ENCODE data around the gene MYO9A. TPM values are rescaled to one million over a fixed set of nuclear protein-coding genes. Genes with fewer than 3 reads are reported as not detected.
"Not testable (repeated sequence)": the region's sequence is repeated elsewhere in the genome, so short reads cannot be mapped to it uniquely, and the experiment has no call there.

Gene MYO9A
- total RNA-seq, 1 experiment from 2014 or later: 6.7 TPM

- DNase-seq (ENCODE audit: low read depth): no peak
These were observed 243.7 kb downstream of the MYO9A start for GRCh38 chr15:71874245-71874644.

DNA sequence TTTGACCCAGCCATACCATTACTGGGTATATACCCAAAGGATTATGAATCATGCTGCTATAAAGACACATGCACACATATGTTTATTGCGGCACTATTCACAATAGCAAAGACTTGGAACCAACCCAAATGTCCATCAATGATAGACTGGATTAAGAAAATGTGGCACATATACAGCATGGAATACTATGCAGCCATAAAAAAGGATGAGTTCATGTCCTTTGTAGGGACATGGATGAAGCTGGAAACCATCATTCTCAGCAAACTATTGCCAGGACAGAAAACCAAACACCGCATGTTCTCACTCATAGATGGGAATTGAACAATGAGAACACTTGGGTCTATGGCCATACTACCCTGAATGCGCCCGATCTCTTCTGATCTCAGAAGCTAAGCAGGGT, 259.7 kb downstream of the MYO9A start:
- not testable (repeated sequence) for DNase-seq (ENCODE audit: low read depth)

- DNase-seq (ENCODE audit: low read depth): no peak
These were observed 264.4 kb downstream of the MYO9A start for GRCh38 chr15:71853543-71853942.

DNA sequence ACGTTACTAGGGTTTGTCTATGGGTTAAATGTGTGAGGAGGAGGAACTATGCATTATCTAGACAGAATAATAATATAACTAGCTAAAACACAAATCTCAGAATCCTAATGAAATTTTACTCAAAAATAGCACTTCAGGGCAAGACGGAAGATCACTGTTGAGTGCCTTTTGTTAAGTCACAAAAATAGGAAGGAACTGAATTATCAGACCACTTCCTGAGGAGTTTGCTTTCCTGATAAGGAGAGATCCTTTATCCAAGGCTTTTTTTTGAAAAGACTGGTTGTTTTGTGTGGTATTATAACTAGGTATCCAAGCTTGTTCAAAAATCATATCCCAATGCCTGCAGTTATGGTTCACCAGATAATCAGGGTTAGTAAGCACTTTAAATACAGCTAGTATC, 273.0 kb downstream of the MYO9A start:
- no peak for DNase-seq (ENCODE audit: low read depth)

DNA sequence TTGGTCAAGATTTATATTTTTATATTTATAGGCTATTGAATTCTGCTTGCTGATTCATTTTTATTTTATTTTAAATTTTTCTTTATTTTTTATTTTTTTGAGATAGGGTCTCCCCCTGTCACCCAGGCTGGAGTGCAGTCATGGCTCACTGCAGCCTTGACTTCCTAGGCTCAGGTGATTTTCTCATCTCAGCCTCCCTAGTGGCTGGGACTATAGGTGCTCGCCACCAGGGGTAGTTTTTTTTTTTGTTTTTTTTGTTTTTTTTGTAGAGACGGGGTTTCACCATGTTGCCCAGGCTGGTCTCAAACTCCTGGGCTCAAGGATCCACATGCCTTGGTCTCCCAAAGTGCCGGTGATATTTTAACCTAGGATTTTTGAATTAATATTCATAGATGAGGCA, 276.4 kb downstream of the MYO9A start:
- DNase-seq (ENCODE audit: low read depth): no peak

- no peak for DNase-seq (ENCODE audit: low read depth)
These were observed 287.0 kb downstream of the MYO9A start for GRCh38 chr15:71830981-71831380.

GRCh38 chr15:71826196-71826595, 291.8 kb downstream of the MYO9A start:
- DNase-seq (ENCODE audit: low read depth): no peak

DNA sequence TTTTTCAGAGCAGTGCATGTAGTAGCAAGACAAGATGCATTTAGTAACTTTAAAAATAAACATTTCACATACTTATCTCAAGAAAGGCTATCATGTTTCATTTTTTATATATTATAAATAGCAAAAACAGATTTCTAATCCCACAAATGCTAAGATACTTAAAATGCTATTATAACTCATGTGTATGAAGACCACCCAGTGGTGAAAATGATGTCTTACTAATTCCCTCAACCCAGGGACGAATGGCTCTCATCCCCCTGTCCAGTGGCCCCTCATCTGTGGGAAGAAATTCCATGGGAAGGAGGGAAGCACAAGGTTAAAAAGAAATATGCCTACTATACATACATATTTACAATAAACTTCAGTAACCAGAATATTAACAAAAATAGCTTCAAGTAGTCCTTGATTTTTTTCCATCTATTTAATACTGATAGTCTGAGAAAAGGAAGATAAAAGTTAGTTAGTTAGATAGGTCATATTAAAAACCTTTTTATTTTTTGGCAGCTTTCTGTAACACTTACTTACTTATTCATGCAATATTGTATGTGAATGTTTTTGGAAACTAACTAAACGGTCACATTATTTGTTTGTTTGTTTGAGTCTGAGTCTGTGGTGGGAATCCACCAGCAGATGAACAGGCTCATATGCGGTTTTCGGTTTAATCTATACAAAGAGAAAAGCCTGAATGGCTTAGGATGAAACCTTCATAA, 292.8 kb downstream of the MYO9A start:
- no peak for DNase-seq (ENCODE audit: low read depth)

- DNase-seq (ENCODE audit: low read depth): no peak
These were observed 294.1 kb downstream of the MYO9A start for GRCh38 chr15:71823801-71824200.

DNA sequence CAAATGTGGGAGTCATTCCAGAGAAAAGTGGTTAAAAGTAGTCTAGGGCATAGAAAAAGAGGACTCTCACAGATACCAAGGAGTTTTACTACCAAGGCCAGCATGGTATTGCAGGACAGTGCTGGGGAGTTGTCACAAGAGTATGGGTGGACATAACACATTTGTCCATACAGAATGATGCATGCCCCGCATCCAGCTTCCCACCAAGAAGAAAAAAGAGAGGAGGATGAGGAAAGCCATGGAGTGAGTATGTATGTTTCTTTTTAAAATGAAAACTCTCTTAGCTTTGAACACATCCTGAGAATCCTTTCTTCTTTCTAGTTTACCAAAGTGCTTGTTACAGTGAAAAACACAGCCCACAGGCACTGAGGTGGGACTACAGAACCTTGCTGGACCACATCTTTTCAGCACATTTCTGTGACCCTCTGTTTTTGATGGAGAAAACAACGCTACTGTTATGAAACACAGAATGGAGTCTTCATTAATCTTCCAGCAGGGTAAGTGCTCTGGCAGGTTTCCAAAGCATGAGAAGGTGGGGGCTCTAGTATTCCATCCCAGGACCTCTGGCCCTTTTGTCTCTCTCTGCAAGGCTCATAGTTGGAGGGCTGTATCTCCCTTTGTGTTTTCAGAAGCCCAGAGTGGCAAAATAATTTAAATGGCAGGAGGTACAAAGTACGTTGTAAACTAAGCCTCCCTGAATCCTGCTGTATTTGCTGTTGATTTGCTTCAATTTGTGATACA, 294.9 kb downstream of the MYO9A start:
- DNase-seq (ENCODE audit: low read depth): no peak

GRCh38 chr15:71821547-71822129, 296.3 kb downstream of the MYO9A start:
- DNase-seq (ENCODE audit: low read depth): no peak

DNA sequence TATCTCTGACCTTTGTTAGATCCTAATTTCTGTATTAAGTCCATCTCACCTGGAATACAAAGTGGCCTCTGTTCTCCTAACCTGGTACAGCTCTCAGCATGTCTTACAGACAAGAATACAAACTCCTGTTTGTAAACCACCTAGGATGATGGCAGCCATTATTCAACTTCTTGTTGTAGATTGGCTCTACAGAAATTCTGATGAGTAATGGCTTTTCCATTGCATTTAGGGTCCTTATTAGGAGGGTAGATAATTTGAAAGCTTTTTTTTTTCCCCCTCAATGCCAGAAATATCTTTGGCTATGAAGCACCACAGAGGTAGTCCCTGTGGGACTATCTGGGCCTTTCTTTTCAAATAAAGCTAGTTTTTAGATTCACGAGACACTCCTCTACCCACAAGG, 297.8 kb downstream of the MYO9A start:
- DNase-seq (ENCODE audit: low read depth): no peak

- no peak for DNase-seq (ENCODE audit: low read depth)
These were observed 300.6 kb downstream of the MYO9A start for GRCh38 chr15:71817351-71817750.

GRCh38 chr15:71815301-71815700, 302.6 kb downstream of the MYO9A start:
- DNase-seq (ENCODE audit: low read depth): no peak

GRCh38 chr15:71813723-71814470, 304.1 kb downstream of the MYO9A start:
- no peak for DNase-seq (ENCODE audit: low read depth)

DNA sequence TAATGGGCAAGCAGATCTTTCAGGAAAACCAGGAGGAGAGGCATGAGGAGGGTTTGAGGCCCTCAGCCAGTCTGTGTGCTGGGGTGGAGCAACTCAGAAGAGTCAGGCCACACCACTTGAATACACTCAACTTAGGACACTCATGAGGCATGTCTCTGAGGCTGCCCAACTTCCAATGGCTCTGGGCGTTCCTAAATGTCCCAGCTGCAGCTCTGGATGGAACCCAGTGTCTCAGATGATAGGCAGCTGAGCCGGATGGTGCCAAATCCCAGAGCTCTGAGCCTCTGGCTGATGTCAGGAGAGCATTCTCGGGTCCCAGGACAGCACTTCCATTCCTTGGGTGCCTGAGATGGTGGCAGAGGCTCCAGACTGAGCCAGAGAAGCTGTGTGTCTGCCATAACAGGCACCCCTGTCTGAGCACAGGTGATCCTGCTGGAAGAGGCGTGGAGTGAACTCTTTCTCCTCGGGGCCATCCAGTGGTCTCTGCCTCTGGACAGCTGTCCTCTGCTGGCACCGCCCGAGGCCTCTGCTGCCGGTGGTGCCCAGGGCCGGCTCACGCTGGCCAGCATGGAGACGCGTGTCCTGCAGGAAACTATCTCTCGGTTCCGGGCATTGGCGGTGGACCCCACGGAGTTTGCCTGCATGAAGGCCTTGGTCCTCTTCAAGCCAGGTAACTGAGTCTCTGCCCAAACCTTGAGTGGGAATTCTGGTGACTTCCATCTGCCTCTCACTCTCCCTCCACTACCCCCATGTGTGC, 304.8 kb downstream of the MYO9A start:
- DNase-seq (ENCODE audit: low read depth): no peak

- DNase-seq (ENCODE audit: low read depth): no peak
These were observed 305.9 kb downstream of the MYO9A start for GRCh38 chr15:71811752-71812735.

- DNase-seq (ENCODE audit: low read depth): no peak
These were observed 306.8 kb downstream of the MYO9A start for GRCh38 chr15:71811036-71811736.

GRCh38 chr15:71810256-71811035, 307.5 kb downstream of the MYO9A start, which contains the start of gene NR2E3:
Gene NR2E3, plus strand, starts transcription at chr15:71810554. Its CDS starts 190 bp downstream, at chr15:71810744.
- DNase-seq (ENCODE audit: low read depth): no peak
